Embryonic facial prominence (tissue), 1 donor: Measurements from ENCODE around the gene BACE1-AS.
A peak's percentile ranks its signal among the peaks of the same experiment; 100 is the strongest.
"Not testable (repeated sequence)": the region's sequence is repeated elsewhere in the genome, so short reads cannot be mapped to it uniquely, and the experiment has no call there.

Experiments
- DNase-seq: peaks from one replicate; pipeline ENCODE4 v3.0.0-alpha.2; 2016; ENCODE audit errors: extremely low spot score

Gene BACE1-AS

DNA sequence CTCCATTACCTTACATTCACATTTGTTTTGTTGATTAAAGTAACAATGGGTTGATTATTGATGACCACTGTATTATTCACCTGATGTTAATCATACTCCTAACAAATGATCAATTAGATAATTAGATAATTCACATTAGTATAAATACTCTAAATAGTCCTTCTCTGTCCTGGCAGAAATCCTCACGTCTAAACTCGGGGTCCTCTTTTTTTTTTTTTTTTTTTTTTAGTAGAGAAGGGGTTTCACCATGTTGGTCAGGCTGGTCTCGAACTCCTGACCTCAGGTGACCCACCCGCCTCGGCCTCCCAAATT lies 36.1 kb downstream of the BACE1-AS start:
- DNase-seq = not testable (repeated sequence)

DNA sequence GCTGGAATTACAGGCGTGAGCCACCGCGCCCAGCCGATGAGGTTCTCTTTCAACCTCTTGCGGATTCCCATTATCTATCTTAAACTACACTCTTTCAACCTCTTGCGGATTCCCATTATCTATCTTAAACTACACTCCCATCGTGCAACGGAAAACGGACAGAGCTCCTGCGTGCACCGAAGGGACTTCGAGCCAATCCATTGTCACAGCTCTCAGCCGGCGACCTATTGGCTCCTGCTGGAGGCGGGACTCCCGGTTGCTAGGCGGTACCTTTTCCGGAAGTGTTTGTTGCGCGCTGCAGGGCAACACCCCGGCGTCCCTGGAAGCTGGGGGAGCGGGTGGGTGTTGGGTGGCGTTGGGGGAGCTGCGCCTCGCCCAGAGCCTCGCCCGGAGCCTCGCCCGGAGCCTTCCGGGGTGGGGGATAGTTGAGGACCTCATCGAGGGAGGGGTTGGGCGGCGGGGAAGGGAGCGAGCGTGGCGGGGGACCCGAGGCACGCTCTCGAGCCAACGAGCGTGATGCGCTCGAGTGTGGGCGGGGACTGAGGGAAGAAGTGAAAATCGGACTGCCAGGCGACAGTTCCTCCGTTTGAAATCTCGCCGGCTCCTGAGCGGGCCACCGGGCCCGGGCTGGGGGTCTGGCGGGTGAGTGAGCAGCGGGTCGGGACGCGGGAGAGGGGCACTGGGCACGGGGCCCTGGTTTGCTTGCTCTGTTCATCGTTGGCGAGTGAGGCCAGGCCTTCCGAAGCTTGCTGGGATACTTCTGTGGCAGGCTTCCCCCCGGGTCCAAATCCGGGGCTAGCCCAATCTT lies 36.6 kb downstream of the BACE1-AS start, which contains the start of gene CEP164:
TSS of gene CEP164 (plus strand) at position 288 of the 808 bp plus-strand sequence. CDS start 10,733 bp downstream, outside the sequence.
- DNase-seq = peak; percentile 96

DNA sequence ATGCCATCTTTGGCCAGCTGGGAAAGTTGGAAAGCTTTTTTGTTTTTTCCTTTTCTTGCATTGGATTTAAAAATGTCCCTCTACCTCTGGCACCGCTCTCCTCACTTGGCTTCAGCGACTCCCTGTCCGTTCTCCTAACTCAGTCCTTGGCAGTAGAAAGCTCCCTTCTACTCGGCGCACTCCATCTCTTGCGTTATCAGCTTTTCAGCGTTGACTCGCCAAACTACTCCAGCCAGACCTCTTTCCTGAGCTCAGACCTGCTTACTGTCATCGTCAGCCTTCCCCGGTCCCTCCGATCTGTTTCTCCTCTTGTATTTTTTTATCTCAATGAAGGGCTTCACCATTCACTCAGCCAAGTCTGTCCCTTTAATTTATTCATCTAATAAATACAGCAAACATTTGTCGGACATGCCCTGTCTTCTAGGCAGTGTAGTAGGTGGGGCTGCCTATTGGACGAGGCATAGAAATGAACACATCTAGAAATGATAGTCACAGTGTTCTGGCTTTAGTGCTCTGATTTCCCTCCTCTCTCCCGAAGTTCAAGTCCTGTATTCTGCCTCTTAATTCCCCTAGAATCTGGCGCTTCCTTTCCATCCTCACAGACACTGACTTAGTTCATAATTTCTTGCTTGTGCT lies 37.3 kb downstream of the BACE1-AS start:
- peak; percentile 48 for DNase-seq

DNA sequence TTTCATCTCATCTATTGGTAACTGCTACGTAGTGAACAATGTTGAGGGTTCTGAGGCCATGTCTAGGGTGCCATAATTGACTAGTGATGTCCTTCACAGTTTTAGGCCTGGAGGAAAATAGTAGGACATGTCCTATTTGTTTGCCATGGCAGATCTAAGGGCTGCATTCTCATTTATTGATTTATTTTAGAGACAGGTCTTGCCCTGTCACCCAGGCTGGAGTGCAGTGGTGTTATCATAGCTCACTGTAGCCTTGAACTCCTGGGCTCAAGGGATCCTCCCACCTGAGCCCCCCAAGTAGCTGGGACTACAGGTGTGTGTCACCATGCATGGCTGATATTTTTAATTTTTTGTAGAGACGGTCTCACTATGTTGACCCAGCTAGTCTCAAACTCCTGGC lies 41.7 kb downstream of the BACE1-AS start:
- DNase-seq = no peak

DNA sequence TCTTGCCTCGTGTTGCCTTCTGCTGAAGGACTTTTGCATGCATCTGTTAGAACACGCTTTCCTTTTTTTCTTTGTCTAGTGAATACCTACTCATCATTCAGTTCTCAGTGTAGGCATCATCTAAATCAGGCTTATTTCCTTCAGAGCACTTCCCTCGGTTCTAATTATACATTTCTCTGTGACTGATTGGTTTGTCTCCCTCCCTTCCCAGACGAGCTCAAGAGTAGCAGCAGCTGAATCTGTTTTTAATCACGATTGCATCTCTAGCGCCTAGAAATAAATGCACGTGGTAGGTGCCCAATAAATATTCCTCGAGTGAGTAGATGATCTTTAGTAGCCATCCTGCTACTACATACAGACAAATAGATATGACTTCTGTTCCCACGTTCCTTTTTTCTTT lies 42.8 kb downstream of the BACE1-AS start:
- no peak for DNase-seq

DNA sequence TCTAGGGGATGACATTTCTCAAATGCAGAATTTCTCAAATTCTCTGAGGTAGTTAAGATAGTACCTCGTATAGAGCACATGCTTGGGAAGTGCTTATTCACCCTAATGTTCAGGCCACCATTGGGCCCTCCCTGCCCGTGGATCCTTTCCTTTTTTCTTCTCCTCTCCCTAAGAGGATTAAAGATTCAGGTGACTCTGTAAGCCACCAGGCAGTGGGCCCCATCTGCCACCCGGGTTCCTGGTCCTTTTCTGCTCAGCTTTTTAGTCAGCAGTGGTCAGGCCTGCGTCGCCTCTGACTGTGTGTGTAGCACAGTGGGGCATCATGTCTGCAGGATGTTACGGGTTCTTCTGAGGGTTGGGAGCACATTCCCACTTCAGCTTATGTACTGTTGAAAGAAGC lies 43.8 kb downstream of the BACE1-AS start:
- DNase-seq = no peak

DNA sequence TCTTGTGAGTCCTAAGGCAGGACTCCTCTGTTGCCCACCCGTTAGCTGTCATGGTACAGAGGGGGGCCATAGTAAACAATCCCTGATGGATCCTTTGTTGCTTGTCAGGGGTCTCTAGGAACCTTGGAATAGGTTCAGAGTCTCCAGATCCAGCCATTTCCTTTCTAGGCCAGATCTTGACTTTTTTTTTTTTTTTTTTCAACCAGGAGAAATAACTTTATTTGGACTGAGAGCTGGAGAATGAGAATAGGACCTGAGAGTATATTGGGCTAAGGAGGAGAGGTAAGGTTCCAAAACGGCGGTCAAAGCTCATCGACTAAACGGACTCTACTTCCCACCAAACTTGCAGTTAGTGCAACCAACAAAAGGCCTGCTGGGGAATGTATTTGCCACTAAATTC lies 44.3 kb downstream of the BACE1-AS start:
- no peak for DNase-seq

DNA sequence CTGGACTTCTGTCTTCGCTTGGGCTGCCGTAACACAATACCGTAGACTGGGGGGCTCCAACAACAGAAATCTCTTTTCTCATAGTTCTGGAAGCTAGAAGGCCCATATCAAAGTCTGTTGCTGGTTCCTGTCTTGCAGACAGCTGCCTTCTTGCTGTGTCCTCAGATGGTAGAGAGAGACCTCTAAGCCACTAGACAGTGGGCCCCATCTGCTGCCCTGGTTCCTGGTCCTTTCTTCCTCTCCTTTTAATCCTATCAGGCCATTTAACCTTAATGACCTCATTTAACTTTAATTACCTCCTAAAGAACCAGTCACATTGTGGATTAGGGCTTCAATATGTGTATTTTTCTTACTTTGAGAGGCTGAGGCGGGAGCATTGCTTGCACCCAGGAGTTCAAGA lies 45.9 kb downstream of the BACE1-AS start:
- DNase-seq = no peak
